GM06990 (cell line): ENCODE data around the gene CPEB2.

ENCODE experiments used
- DNase-seq: peaks from one replicate; pipeline ENCODE4 v3.0.0-alpha.2; 2011; ENCODE audit not compliant: insufficient read length; ENCODE audit errors: extremely low read depth
- H3K27me3 ChIP-seq: replicated peaks from 2 replicates; pipeline ENCODE4 v1.6.0; 2011; ENCODE audit warnings: low read length; ENCODE audit not compliant: control insufficient read depth, insufficient read depth
- H3K36me3 ChIP-seq: 2 replicates; pipeline ENCODE4 v1.5.1; 2011; ENCODE audit warnings: low read length; ENCODE audit not compliant: control insufficient read depth, insufficient read depth
- H3K4me3 ChIP-seq: replicated peaks from 2 replicates; pipeline ENCODE4 v1.5.1; 2011; ENCODE audit warnings: low read depth, mild to moderate bottlenecking, control low read depth, low read length
- TF ChIP-seq, protein P1 (sequence below): IDR thresholded peaks from 2 replicates; pipeline ENCODE4 v1.5.1; 2011; ENCODE audit warnings: low read length, control low read depth, mild to moderate bottlenecking, inconsistent platforms; ENCODE audit not compliant: insufficient read depth, poor library complexity, severe bottlenecking

CPEB2 gene

GRCh38 chr4:15005474-15006115, 3.3 kb downstream of the CPEB2 start:
- H3K4me3 ChIP-seq, result peak overlapping the region; percentile 86
- H3K36me3 ChIP-seq, result no peaks in the 10 kb centered on the region; the same call in 1 of the 2 replicates
- H3K27me3 ChIP-seq, result no peaks in the 10 kb centered on the region
- TF ChIP-seq, protein P1, sequence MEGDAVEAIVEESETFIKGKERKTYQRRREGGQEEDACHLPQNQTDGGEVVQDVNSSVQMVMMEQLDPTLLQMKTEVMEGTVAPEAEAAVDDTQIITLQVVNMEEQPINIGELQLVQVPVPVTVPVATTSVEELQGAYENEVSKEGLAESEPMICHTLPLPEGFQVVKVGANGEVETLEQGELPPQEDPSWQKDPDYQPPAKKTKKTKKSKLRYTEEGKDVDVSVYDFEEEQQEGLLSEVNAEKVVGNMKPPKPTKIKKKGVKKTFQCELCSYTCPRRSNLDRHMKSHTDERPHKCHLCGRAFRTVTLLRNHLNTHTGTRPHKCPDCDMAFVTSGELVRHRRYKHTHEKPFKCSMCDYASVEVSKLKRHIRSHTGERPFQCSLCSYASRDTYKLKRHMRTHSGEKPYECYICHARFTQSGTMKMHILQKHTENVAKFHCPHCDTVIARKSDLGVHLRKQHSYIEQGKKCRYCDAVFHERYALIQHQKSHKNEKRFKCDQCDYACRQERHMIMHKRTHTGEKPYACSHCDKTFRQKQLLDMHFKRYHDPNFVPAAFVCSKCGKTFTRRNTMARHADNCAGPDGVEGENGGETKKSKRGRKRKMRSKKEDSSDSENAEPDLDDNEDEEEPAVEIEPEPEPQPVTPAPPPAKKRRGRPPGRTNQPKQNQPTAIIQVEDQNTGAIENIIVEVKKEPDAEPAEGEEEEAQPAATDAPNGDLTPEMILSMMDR, result no peak
- no peak for DNase-seq

GRCh38 chr4:15006416-15007024, 4.2 kb downstream of the CPEB2 start:
- Histone ChIP-seq H3K27me3 (no peaks in the 10 kb centered on the region), H3K4me3 (peak overlapping the region; percentile 86), H3K36me3 (no peaks in the 10 kb centered on the region; the same call in 1 of the 2 replicates)
- peak; percentile 9 for DNase-seq
- TF ChIP-seq, protein P1, result peak; percentile 23

GRCh38 chr4:15007201-15007600, 4.9 kb downstream of the CPEB2 start:
- Histone ChIP-seq H3K36me3 (no peaks in the 10 kb centered on the region; the same call in 1 of the 2 replicates), H3K4me3 (peak overlapping the region; percentile 22), H3K27me3 (no peaks in the 10 kb centered on the region)
- DNase-seq, result no peak
- TF ChIP-seq, protein P1, result no peak

DNA sequence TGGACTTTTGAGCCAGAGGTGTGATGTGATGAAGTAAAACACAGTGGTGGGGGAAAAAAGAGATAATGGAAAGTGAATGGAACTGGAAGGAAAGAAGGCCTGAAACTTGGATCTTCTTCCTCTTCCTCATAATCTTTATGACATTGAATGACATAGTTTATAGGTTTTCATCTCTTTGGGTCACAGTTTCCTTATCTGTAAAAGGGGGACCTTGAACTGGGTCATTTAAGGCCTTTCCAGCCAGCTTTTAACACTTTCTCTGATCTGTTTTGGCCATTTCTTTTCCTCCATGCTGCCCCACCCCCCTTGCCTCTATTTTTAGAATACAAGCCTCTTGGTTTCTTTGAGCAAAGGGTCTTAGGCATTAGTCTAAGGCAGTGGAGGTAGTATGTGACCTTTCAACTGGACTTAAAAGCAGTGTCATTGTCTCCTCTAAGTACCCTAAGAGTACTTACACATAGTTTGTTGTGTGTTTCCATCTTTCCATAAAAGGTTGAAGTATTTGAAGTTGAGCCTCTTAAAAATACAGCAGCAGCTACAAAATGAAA, 7.8 kb downstream of the CPEB2 start:
- no peak for DNase-seq

GRCh38 chr4:15011166-15011565, 8.9 kb downstream of the CPEB2 start:
- no peaks in the 10 kb centered on the region for H3K27me3 ChIP-seq
- TF ChIP-seq, protein P1, result no peak
- no peaks in the 10 kb centered on the region; the same call in 1 of the 2 replicates for H3K36me3 ChIP-seq
- DNase-seq, result no peak
- H3K4me3 ChIP-seq, result no peak overlapping the region

More for the DNA sequence above, 7.8 kb downstream of the CPEB2 start:
- H3K27me3 ChIP-seq, result no peaks in the 10 kb centered on the region
- no peak overlapping the region for H3K4me3 ChIP-seq
- no peaks in the 10 kb centered on the region; the same call in 1 of the 2 replicates for H3K36me3 ChIP-seq
- TF ChIP-seq, protein P1, result no peak
